ENCODE data around the gene GNAL. TPM values are rescaled to one million over a fixed set of nuclear protein-coding genes. Genes with fewer than 3 reads are reported as not detected.

GNAL gene
- total RNA-seq, 1 experiment from 2014 or later, result 24.0 TPM

GRCh38 chr18:11884396-11885030 is 195.4 kb downstream of the GNAL start:
- Mint-ChIP-seq H3K27ac (peak overlapping the region in 2 of 3 experiments; percentile 14 to 59; a peak in 1 of 7 replicates), H3K4me3 (no peak overlapping the region), H3K9me3 (no peaks in the 10 kb centered on the region), H3K27me3 (ENCODE audit: low read depth) (no peaks in the 10 kb centered on the region), H3K4me1 (peaks cover 4 to 15% of the 10 kb centered on the region in 2 experiments), H3K36me3 (ENCODE audit: insufficient read depth in 1 of 3, low read depth in 3 of 3) (peaks cover 3 to 40% (median 11%) of the 10 kb centered on the region in 3 experiments; a peak in 6 of 7 replicates)
- Histone ChIP-seq H4K8ac (replicated peaks; ENCODE audit: insufficient read length, low read depth, low read length) (no peak overlapping the region), H3K27ac (ENCODE audit: insufficient read length, low read depth, low read length) (no peak overlapping the region), H3K18ac (ENCODE audit: insufficient read length, low read depth, low read length) (no peak overlapping the region), H4K5ac (ENCODE audit: insufficient read length, low read depth, low read length) (no peak overlapping the region), H4K91ac (ENCODE audit: insufficient read length, low read depth, low read length) (no peak overlapping the region), H3K79me1 (ENCODE audit: insufficient read depth, low read depth, low read length, poor library complexity, severe bottlenecking) (no peaks in the 10 kb centered on the region), H2BK120ac (ENCODE audit: low read depth, low read length, poor library complexity, severe bottlenecking) (no peak overlapping the region), H3K23me2 (ENCODE audit: insufficient read length, low read depth, low read length, poor library complexity, severe bottlenecking) (no peaks in the 10 kb centered on the region), H2BK15ac (ENCODE audit: low read depth, low read length) (no peak overlapping the region), H3K4ac (ENCODE audit: low read depth, low read length) (no peak overlapping the region), H3K9me3 (ENCODE audit: control insufficient read depth, low read depth, low read length) (no peaks in the 10 kb centered on the region), H2AFZ (ENCODE audit: low read length) (no peak overlapping the region), H4K20me1 (ENCODE audit: control insufficient read depth, insufficient read depth, insufficient read length) (no peaks in the 10 kb centered on the region), H2BK5ac (ENCODE audit: insufficient read length, low read length) (no peak overlapping the region), H2AK5ac (ENCODE audit: insufficient read length, low read length) (no peak overlapping the region), H3K56ac (ENCODE audit: insufficient read length, low read depth, low read length) (no peak overlapping the region), H3K4me2 (ENCODE audit: insufficient read depth, insufficient read length, low read length) (no peak overlapping the region), H3T11ph (ENCODE audit: low read length) (no peak overlapping the region), H2BK12ac (ENCODE audit: insufficient read length, low read depth, low read length) (no peak overlapping the region), H3K79me2 (ENCODE audit: insufficient read depth, low read length) (no peaks in the 10 kb centered on the region), H3K14ac (ENCODE audit: insufficient read depth, low read length) (no peak overlapping the region), H3K9ac (ENCODE audit: extremely low read depth, insufficient read length, low read length) (no peak overlapping the region), H3K23ac (ENCODE audit: insufficient read length, low read depth, low read length) (no peak overlapping the region), H2BK20ac (ENCODE audit: low read depth, low read length, poor library complexity, severe bottlenecking) (no peak overlapping the region), H3K4me1 (ENCODE audit: insufficient read depth, low read length) (no peaks in the 10 kb centered on the region; the same call in 1 of the 2 replicates), H3K27me3 (ENCODE audit: insufficient read depth, low read length) (no peaks in the 10 kb centered on the region)
- TF ChIP-seq CTCF (conservative IDR thresholded peaks at IDR 0.05), result no peak
- DNase-seq, result no peak
- WGBS (ENCODE audit: extremely low coverage, insufficient read length, low lambda C conversion rate), result no CpG with 5 or more reads among the region's 12 CpGs
